ENCODE results near the gene LRP1.

The LRP1 gene

GRCh38 chr12:57262126-57262822 lies 134.0 kb downstream of the LRP1 start:
- DNase-seq, result no peak
